Neuron (in vitro differentiated cells): ENCODE results near the gene RND2.
"Not testable (repeated sequence)": the region's sequence is repeated elsewhere in the genome, so short reads cannot be mapped to it uniquely, and the experiment has no call there.

Experiments
- H2AFZ ChIP-seq: one replicate; pipeline ENCODE4 v1.6.1; 2013; ENCODE audit warnings: low read depth, mild to moderate bottlenecking, inconsistent platforms, low read length, moderate library complexity
- H3K27me3 ChIP-seq: one replicate; pipeline ENCODE4 v1.6.1; 2013; ENCODE audit warnings: low read length; ENCODE audit not compliant: insufficient read depth
- H3K36me3 ChIP-seq: one replicate; pipeline ENCODE4 v1.6.1; 2013; ENCODE audit warnings: low read length; ENCODE audit not compliant: insufficient read depth
- H3K4me1 ChIP-seq: one replicate; pipeline ENCODE4 v1.6.1; 2013; ENCODE audit warnings: low read length; ENCODE audit not compliant: insufficient read depth
- H3K4me3 ChIP-seq: 2 replicates; pipeline ENCODE4 v1.5.1; 2013; ENCODE audit warnings: mild to moderate bottlenecking, low read length, moderate library complexity
- H3K9me3 ChIP-seq: one replicate; pipeline ENCODE4 v1.6.1; 2013; ENCODE audit warnings: low read length

Gene RND2

DNA sequence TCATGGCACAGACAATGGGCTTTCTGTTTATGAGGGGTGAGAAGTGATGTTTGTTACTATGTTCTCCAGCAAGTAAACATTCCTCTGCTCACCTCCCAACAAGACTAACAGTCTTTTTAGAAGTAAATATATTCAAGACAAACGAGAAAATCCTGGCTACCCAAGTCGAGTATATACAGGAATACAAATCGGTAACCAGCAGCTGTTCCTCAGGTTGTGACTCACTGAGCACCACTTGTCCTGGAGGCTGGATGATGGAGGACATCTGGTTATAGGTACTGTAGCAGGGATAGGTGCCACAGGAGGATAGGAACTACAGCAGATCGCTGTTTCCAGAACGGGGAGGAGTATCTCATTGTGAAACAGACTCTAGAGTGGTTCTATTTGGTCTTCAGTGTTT is 32.2 kb upstream of the RND2 start:
- H3K27me3 ChIP-seq: no peaks in the 10 kb centered on the region
- H3K36me3 ChIP-seq: peaks cover 49% of the 10 kb centered on the region
- no peaks in the 10 kb centered on the region for H3K9me3 ChIP-seq
- H2AFZ ChIP-seq: no peak overlapping the region
- H3K4me1 ChIP-seq: no peaks in the 10 kb centered on the region
- no peak overlapping the region for H3K4me3 ChIP-seq

GRCh38 chr17:42993913-42994312 is 31.1 kb upstream of the RND2 start:
- H3K27me3 ChIP-seq, H3K9me3 ChIP-seq, H3K4me3 ChIP-seq, H3K4me1 ChIP-seq, H2AFZ ChIP-seq: not testable (repeated sequence)
- H3K36me3 ChIP-seq: peaks cover 41% of the 10 kb centered on the region

GRCh38 chr17:42997390-42997983 is 27.5 kb upstream of the RND2 start:
- peak overlapping the region; percentile 20 for H3K4me3 ChIP-seq
- H3K36me3 ChIP-seq: peaks cover 36% of the 10 kb centered on the region
- H3K4me1 ChIP-seq: peaks cover 9% of the 10 kb centered on the region
- H3K27me3 ChIP-seq: no peaks in the 10 kb centered on the region
- no peak overlapping the region for H2AFZ ChIP-seq
- no peaks in the 10 kb centered on the region for H3K9me3 ChIP-seq

DNA sequence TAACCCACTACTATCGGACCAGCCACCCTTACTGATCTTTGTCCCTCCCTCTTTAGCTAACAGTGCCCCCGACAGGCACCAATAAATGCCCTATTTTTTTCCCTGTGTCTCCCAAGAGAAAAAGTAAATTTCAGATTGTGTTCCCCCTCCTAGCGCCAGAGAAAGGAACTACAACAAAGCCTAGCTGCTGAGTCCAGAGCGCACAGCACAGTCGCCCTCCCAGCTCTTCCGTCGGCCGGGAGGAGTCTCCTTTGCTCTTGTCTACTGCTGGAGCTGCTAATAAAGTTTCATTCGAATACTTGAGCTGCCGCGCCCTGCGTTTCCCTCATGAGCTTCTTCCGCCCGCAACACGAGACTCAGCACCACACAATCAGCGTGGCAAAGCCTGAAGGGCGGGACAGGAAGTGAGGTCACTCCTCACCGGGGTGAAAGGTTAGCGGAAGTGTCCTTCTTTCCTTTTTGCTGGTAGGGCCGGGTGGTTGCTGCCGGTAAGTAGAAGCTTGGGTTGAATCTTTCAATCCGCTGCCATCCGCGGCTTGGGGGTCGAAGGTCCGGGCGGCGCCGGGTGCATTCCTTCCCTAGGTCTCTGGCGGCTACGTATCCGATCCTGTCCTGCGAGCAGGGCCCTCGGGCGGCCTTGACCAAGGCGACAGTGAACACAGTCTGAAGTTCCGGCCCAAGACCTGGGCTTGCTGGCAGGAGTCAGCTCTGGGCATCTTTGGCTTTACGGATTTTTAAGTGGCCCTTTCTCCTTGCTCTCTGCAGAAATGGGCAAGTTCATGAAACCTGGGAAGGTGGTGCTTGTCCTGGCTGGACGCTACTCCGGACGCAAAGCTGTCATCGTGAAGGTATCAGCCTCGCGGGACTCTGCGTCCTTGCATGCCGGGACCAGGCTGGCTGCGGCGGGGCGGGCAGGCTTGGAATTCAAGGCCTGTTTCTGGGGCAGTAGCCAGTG is 26.8 kb upstream of the RND2 start, which contains the start of gene RPL27:
Gene RPL27 (plus strand): TSS at position 436 of the 955 bp plus-strand sequence. CDS start 332 bp downstream, at position 768.
- peak within 1 kb of the TSS; percentile 72 for H3K4me3 ChIP-seq

DNA sequence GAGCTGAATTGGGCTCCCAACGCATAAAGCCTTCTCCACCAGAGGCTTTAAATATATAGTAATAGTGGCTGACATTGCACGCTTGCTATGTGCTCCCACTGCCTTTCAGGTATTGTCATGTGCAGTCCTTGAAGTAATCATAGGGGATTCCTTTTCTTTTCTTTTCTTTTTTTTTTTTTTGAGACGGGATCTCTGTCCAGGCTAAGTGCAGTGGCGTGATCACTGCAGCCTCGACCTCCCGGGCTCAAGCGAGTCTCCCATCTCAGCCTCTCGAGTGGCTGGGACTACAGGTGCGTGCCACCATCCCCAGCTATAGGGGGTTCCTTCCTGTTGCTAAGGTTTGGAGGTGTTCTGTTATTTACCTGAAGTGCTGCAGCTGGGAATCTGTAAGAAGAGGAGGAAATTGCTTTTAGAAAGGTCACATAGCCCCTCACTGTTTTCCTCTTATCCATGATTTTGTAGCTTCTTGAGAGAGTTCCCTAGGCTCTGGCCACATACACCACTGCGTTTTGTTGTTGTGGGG is 26.0 kb upstream of the RND2 start:
- H3K27me3 ChIP-seq: no peaks in the 10 kb centered on the region
- peaks cover 43% of the 10 kb centered on the region for H3K36me3 ChIP-seq
- H3K9me3 ChIP-seq: no peaks in the 10 kb centered on the region
- peak overlapping the region; percentile 72 for H3K4me3 ChIP-seq
- H3K4me1 ChIP-seq: peaks cover 9% of the 10 kb centered on the region
- H2AFZ ChIP-seq: no peak overlapping the region

More for the DNA sequence above, 26.8 kb upstream of the RND2 start, which contains the start of gene RPL27:
- no peaks in the 10 kb centered on the region for H3K27me3 ChIP-seq
- H3K36me3 ChIP-seq: peaks cover 37% of the 10 kb centered on the region
- no peak within 1 kb of the TSS for H2AFZ ChIP-seq
- no peaks in the 10 kb centered on the region for H3K9me3 ChIP-seq
- H3K4me1 ChIP-seq: peaks cover 9% of the 10 kb centered on the region

DNA sequence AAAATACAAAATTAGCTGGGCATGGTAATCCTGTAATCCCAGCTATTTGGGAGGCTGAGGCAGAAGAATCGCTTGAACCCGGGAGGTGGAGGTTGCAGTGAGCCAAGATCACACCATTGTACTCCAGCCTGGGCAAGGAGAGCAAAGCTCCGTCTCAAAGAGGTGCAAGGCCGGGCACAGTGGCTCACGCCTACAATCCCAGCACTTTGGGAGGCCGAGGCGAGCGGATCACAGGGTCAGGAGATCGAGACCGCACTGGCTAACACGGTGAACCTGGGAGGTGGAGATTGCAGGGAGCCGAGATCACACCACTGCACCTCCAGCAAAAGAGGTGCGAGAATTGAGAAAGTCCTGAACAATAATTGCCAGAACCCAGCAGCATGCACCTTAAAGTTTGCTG is 24.1 kb upstream of the RND2 start:
- not testable (repeated sequence) for H3K9me3 ChIP-seq, H3K4me3 ChIP-seq, H3K27me3 ChIP-seq, H3K4me1 ChIP-seq, H2AFZ ChIP-seq
- peaks cover 40% of the 10 kb centered on the region for H3K36me3 ChIP-seq

DNA sequence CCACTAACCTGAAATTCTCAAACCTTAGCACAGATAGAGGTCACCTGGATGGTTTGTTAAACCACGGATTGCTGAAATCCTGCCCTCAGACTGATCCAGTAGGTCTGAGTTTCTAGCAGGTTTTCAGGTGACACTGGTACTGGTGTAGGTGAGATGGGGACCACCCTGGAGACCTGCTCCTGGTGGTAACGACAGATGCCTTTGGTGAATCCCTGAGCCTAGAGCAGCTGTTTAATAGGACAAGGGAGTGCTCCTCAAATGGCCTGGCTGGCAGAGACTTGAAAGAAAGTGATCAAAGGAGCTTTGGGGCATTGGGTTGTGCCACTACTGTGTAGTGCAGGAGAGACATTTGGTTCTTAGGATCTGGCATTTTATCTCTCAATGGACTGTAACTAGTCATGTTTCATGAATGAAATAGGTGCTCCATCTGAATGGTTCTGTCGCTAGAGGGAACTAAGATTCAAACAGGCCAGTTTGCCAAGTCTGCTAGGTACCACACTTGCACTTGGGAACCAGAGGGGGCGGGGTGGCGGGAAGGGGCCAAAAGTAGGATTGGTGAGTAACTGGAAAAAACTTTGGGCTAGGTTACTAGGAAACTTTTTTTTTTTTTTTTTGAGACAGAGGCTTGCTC is 21.4 kb upstream of the RND2 start:
- no peaks in the 10 kb centered on the region for H3K9me3 ChIP-seq
- H2AFZ ChIP-seq: no peak overlapping the region
- peaks cover 40% of the 10 kb centered on the region for H3K36me3 ChIP-seq
- H3K4me3 ChIP-seq: no peak overlapping the region
- peaks cover 11% of the 10 kb centered on the region for H3K4me1 ChIP-seq
- H3K27me3 ChIP-seq: no peaks in the 10 kb centered on the region

- Histone ChIP-seq H3K27me3 (no peaks in the 10 kb centered on the region), H3K4me3 (no peak within 1 kb of the TSS), H3K9me3 (no peaks in the 10 kb centered on the region)
These were observed 18.1 kb upstream of the RND2 start, which contains the start of gene IFI35 for GRCh38 chr17:43006639-43007551. Gene IFI35, plus strand, starts transcription at chr17:43006784. Its CDS starts 164 bp downstream, at chr17:43006948.

GRCh38 chr17:43010667-43011308 is 14.2 kb upstream of the RND2 start:
- no peak overlapping the region for H2AFZ ChIP-seq

More at GRCh38 chr17:43006639-43007551, 18.1 kb upstream of the RND2 start, which contains the start of gene IFI35:
- peaks cover 2% of the 10 kb centered on the region for H3K4me1 ChIP-seq
- no peak within 1 kb of the TSS for H2AFZ ChIP-seq
- peaks cover 20% of the 10 kb centered on the region for H3K36me3 ChIP-seq

DNA sequence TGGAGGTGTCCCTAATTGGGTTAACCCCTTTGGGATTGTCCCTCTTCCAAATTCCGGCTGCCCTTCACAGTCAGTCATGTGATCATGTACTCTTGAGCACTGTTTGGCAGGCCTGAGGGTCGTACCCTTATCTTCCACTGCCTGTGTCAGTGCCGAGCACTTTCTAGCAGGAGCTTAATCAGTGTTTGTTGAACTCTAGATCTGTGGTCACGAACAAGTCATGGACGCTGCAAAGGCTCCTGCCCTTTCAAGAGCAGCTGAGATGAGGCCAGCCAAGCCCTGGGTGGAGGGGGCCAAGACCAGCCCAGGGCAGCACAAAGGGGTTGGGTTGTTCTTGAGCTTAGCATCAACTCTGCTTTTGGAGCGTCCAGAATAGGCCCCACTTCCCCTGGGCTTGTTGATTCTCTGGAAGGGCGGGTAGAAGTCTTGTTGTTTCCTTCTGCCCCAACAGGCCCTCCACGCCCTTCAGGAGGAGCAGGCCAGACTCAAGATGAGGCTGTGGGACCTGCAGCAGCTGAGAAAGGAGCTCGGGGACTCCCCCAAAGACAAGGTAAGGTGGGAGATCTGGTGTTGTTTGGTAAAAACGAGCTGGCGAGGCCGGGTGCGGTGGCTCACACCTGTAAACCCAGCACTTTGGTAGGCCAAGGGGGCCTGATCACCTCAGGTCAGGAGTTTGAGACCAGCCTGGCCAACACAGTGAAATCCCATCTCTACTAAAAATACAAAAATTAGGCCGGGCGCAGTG is 13.1 kb upstream of the RND2 start:
- Histone ChIP-seq H3K9me3 (no peaks in the 10 kb centered on the region), H3K4me3 (no peak overlapping the region), H3K4me1 (peaks cover 17% of the 10 kb centered on the region), H2AFZ (no peak overlapping the region), H3K36me3 (peaks cover 9% of the 10 kb centered on the region), H3K27me3 (no peaks in the 10 kb centered on the region)

More at GRCh38 chr17:43010667-43011308, 14.2 kb upstream of the RND2 start:
- no peaks in the 10 kb centered on the region for H3K9me3 ChIP-seq
- peaks cover 11% of the 10 kb centered on the region for H3K4me1 ChIP-seq
- no peak overlapping the region for H3K4me3 ChIP-seq
- peaks cover 4% of the 10 kb centered on the region for H3K36me3 ChIP-seq
- no peaks in the 10 kb centered on the region for H3K27me3 ChIP-seq

GRCh38 chr17:43013296-43013695 is 11.7 kb upstream of the RND2 start:
- Histone ChIP-seq H3K36me3 (peaks cover 9% of the 10 kb centered on the region), H3K27me3 (no peaks in the 10 kb centered on the region)

More at GRCh38 chr17:43013296-43013695, 11.7 kb upstream of the RND2 start:
- Histone ChIP-seq H2AFZ (no peak overlapping the region), H3K4me3 (no peak overlapping the region), H3K9me3 (no peaks in the 10 kb centered on the region), H3K4me1 (peaks cover 26% of the 10 kb centered on the region)
